Measurements from ENCODE around the gene CREB5. TPM values are rescaled to one million over a fixed set of nuclear protein-coding genes. Genes with fewer than 3 reads are reported as not detected.

The CREB5 gene
- total and polyA plus RNA-seq, 2 experiments from 2014 or later = 2.4 to 4.4 TPM

DNA sequence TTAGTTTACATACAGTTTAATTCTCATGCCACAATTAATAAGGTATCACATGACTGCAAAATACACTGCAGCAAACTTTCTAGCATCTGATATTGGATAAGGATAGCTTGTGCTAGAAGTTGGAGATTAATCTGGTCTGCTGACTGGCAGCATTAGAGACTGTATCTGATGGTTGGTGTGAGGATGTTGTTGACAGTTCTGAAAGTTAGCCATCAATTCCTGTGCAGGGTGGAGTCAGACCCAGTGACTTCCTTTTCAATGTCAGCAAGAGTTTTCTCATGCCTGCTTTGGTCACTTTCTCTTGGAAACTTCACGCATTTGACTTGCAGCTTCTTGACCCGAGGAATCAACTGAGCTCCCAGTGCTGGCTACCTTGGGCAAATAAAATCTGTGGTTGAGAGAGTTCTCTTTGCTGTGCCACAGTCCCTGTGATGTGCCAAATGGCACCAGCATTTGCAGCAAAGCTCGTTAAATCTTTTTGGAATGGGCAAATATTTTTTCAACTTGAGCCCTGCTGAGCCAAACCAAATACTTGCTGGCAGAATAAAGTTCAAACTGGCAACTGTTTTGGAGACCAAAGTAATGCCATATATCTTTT is 312.8 kb downstream of the CREB5 start (continued):
- TF ChIP-seq, protein P1, sequence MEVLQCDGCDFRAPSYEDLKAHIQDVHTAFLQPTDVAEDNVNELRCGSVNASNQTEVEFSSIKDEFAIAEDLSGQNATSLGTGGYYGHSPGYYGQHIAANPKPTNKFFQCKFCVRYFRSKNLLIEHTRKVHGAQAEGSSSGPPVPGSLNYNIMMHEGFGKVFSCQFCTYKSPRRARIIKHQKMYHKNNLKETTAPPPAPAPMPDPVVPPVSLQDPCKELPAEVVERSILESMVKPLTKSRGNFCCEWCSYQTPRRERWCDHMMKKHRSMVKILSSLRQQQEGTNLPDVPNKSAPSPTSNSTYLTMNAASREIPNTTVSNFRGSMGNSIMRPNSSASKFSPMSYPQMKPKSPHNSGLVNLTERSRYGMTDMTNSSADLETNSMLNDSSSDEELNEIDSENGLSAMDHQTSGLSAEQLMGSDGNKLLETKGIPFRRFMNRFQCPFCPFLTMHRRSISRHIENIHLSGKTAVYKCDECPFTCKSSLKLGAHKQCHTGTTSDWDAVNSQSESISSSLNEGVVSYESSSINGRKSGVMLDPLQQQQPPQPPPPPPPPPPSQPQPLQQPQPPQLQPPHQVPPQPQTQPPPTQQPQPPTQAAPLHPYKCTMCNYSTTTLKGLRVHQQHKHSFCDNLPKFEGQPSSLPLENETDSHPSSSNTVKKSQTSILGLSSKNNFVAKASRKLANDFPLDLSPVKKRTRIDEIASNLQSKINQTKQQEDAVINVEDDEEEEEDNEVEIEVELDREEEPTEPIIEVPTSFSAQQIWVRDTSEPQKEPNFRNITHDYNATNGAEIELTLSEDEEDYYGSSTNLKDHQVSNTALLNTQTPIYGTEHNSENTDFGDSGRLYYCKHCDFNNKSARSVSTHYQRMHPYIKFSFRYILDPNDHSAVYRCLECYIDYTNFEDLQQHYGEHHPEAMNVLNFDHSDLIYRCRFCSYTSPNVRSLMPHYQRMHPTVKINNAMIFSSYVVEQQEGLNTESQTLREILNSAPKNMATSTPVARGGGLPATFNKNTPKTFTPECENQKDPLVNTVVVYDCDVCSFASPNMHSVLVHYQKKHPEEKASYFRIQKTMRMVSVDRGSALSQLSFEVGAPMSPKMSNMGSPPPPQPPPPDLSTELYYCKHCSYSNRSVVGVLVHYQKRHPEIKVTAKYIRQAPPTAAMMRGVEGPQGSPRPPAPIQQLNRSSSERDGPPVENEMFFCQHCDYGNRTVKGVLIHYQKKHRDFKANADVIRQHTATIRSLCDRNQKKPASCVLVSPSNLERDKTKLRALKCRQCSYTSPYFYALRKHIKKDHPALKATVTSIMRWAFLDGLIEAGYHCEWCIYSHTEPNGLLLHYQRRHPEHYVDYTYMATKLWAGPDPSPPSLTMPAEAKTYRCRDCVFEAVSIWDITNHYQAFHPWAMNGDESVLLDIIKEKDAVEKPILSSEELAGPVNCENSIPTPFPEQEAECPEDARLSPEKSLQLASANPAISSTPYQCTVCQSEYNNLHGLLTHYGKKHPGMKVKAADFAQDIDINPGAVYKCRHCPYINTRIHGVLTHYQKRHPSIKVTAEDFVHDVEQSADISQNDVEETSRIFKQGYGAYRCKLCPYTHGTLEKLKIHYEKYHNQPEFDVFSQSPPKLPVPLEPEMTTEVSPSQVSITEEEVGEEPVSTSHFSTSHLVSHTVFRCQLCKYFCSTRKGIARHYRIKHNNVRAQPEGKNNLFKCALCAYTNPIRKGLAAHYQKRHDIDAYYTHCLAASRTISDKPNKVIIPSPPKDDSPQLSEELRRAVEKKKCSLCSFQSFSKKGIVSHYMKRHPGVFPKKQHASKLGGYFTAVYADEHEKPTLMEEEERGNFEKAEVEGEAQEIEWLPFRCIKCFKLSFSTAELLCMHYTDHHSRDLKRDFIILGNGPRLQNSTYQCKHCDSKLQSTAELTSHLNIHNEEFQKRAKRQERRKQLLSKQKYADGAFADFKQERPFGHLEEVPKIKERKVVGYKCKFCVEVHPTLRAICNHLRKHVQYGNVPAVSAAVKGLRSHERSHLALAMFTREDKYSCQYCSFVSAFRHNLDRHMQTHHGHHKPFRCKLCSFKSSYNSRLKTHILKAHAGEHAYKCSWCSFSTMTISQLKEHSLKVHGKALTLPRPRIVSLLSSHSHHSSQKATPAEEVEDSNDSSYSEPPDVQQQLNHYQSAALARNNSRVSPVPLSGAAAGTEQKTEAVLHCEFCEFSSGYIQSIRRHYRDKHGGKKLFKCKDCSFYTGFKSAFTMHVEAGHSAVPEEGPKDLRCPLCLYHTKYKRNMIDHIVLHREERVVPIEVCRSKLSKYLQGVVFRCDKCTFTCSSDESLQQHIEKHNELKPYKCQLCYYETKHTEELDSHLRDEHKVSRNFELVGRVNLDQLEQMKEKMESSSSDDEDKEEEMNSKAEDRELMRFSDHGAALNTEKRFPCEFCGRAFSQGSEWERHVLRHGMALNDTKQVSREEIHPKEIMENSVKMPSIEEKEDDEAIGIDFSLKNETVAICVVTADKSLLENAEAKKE (CRISPR knock-in tag; IDR thresholded peaks at IDR 0.05) = no peak
- no peak for TF ChIP-seq EZH2phosphoT487 (IDR thresholded peaks at IDR 0.05; ENCODE audit: unreplicated experiment)
- TF ChIP-seq NANOG (IDR thresholded peaks at IDR 0.05; ENCODE audit: borderline replicate concordance) = no peak

DNA sequence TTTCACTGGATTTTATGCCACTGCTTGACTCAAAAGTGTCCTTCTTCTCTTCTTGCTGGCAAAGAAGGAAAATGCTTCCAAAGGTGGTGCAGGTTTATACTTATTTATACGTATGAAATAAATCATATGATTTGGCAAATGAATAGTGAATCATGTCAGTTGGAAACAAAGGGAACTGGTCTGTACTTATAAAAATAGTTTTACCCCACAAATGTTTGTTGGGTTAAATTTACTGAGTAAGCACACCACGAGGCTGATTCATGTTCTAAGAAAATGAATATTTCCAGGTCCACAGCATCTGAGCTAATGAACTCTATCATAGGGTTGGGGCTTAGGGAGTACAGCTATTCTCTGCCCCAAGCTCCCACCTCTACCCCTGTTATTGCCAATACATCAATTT is 313.6 kb downstream of the CREB5 start:
- H3K4me1 ChIP-seq (ENCODE audit: insufficient read depth) = no peaks in the 10 kb centered on the region
- H3K4me1 Mint-ChIP-seq = peaks cover 2% of the 10 kb centered on the region; the same call in 2 of the 3 replicates
- no peak for TF ChIP-seq STAT1 (IDR thresholded peaks at IDR 0.05; ENCODE audit: unreplicated experiment)
- TF ChIP-seq EZH2phosphoT487 (IDR thresholded peaks at IDR 0.05; ENCODE audit: unreplicated experiment) = no peak
- TF ChIP-seq, protein P2, sequence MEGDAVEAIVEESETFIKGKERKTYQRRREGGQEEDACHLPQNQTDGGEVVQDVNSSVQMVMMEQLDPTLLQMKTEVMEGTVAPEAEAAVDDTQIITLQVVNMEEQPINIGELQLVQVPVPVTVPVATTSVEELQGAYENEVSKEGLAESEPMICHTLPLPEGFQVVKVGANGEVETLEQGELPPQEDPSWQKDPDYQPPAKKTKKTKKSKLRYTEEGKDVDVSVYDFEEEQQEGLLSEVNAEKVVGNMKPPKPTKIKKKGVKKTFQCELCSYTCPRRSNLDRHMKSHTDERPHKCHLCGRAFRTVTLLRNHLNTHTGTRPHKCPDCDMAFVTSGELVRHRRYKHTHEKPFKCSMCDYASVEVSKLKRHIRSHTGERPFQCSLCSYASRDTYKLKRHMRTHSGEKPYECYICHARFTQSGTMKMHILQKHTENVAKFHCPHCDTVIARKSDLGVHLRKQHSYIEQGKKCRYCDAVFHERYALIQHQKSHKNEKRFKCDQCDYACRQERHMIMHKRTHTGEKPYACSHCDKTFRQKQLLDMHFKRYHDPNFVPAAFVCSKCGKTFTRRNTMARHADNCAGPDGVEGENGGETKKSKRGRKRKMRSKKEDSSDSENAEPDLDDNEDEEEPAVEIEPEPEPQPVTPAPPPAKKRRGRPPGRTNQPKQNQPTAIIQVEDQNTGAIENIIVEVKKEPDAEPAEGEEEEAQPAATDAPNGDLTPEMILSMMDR (conservative IDR thresholded peaks at IDR 0.05; ENCODE audit: low read depth in 2 of 2) = no peak
- TF ChIP-seq, protein P1 (CRISPR knock-in tag; IDR thresholded peaks at IDR 0.05) = no peak
- no peak for TF ChIP-seq ZNF331 (CRISPR knock-in tag; IDR thresholded peaks at IDR 0.05; ENCODE audit: low read depth)
- TF ChIP-seq JUNB (IDR thresholded peaks at IDR 0.05; ENCODE audit: unreplicated experiment) = no peak

More for the DNA sequence above, 313.6 kb downstream of the CREB5 start:
- H3K9me3 Mint-ChIP-seq = no peaks in the 10 kb centered on the region
- Histone ChIP-seq H4K20me1 (replicated peaks; ENCODE audit: insufficient read depth) (no peaks in the 10 kb centered on the region), H3K79me2 (replicated peaks; ENCODE audit: insufficient read depth) (no peaks in the 10 kb centered on the region), H3K4me3 (no peak overlapping the region), H3K36me3 (ENCODE audit: insufficient read depth) (no peaks in the 10 kb centered on the region), H3K27me3 (ENCODE audit: insufficient read depth) (no peaks in the 10 kb centered on the region), H3K9me2 (ENCODE audit: insufficient read depth) (no peaks in the 10 kb centered on the region), H3F3A (replicated peaks; ENCODE audit: low read depth) (no peaks in the 10 kb centered on the region), H3K27ac (ENCODE audit: low read depth) (no peak overlapping the region), H2AFZ (no peak overlapping the region), H3K4me2 (no peak overlapping the region)
- H3K27ac Mint-ChIP-seq = no peak overlapping the region
- H3K36me3 Mint-ChIP-seq (ENCODE audit: low read depth) = no peaks in the 10 kb centered on the region
- no peak overlapping the region for H3K4me3 Mint-ChIP-seq
- H3K27me3 Mint-ChIP-seq (ENCODE audit: insufficient read depth, low read depth, poor library complexity) = no peaks in the 10 kb centered on the region
- no peak for DNase-seq (ENCODE audit: low spot score)
- ATAC-seq = no peak
